ENCODE data around the gene PRKCZ.

Gene PRKCZ

GRCh38 chr1:2128189-2128901 is 78.1 kb downstream of the PRKCZ start:
- H3K9me3 ChIP-seq: no peaks in the 10 kb centered on the region
- no peak for DNase-seq (ENCODE audit: low spot score in 2 of 2)
- H3K4me1 ChIP-seq: peaks cover 4% of the 10 kb centered on the region
- no peak overlapping the region for H3K4me3 ChIP-seq
- in situ Hi-C loops (cut with MboI; ENCODE audit: low sequenced_read_pairs): no loop called here
- no peaks in the 10 kb centered on the region for H3K27me3 ChIP-seq (ENCODE audit: low read depth)
- no peaks in the 10 kb centered on the region for H3K36me3 ChIP-seq (replicated peaks)

- no peaks in the 10 kb centered on the region for H3K9me3 ChIP-seq
- no peak for DNase-seq (ENCODE audit: low spot score in 2 of 2)
- H3K27me3 ChIP-seq (ENCODE audit: low read depth): no peaks in the 10 kb centered on the region
- H3K4me1 ChIP-seq: peaks cover 7% of the 10 kb centered on the region
- no peaks in the 10 kb centered on the region for H3K36me3 ChIP-seq (replicated peaks)
- H3K4me3 ChIP-seq: no peak overlapping the region
- in situ Hi-C loops (cut with MboI; ENCODE audit: low sequenced_read_pairs): no loop called here
Measured at GRCh38 chr1:2129256-2129943, 79.2 kb downstream of the PRKCZ start.

GRCh38 chr1:2130156-2130555 is 79.9 kb downstream of the PRKCZ start:
- no peak for DNase-seq (ENCODE audit: low spot score in 2 of 2)
- no peaks in the 10 kb centered on the region for H3K27me3 ChIP-seq (ENCODE audit: low read depth)
- no peaks in the 10 kb centered on the region for H3K9me3 ChIP-seq
- no peaks in the 10 kb centered on the region for H3K36me3 ChIP-seq (replicated peaks)
- no peak overlapping the region for H3K4me3 ChIP-seq
- in situ Hi-C loops (cut with MboI; ENCODE audit: low sequenced_read_pairs): no loop called here
- peaks cover 7% of the 10 kb centered on the region for H3K4me1 ChIP-seq

GRCh38 chr1:2130871-2131289 is 80.7 kb downstream of the PRKCZ start:
- DNase-seq (ENCODE audit: low spot score in 2 of 2): no peak
- peaks cover 7% of the 10 kb centered on the region for H3K4me1 ChIP-seq
- no peaks in the 10 kb centered on the region for H3K27me3 ChIP-seq (ENCODE audit: low read depth)
- in situ Hi-C loops (cut with MboI; ENCODE audit: low sequenced_read_pairs): no loop called here
- H3K9me3 ChIP-seq: no peaks in the 10 kb centered on the region
- no peaks in the 10 kb centered on the region for H3K36me3 ChIP-seq (replicated peaks)
- no peak overlapping the region for H3K4me3 ChIP-seq

GRCh38 chr1:2132222-2133038 is 82.2 kb downstream of the PRKCZ start:
- peak in 1 of 2 experiments; percentile 48 for DNase-seq (ENCODE audit: low spot score in 2 of 2)
- H3K9me3 ChIP-seq: no peaks in the 10 kb centered on the region
- in situ Hi-C loops (cut with MboI; ENCODE audit: low sequenced_read_pairs): no loop called here
- H3K4me1 ChIP-seq: peaks cover 7% of the 10 kb centered on the region
- H3K27me3 ChIP-seq (ENCODE audit: low read depth): no peaks in the 10 kb centered on the region
- H3K36me3 ChIP-seq (replicated peaks): no peaks in the 10 kb centered on the region
- H3K4me3 ChIP-seq: peak overlapping the region; percentile 23

- peak; percentile 88 to 98 for DNase-seq (ENCODE audit: low spot score in 2 of 2)
- in situ Hi-C loops (cut with MboI; ENCODE audit: low sequenced_read_pairs): no loop called here
- no peaks in the 10 kb centered on the region for H3K9me3 ChIP-seq
- H3K27me3 ChIP-seq (ENCODE audit: low read depth): no peaks in the 10 kb centered on the region
- peaks cover 7% of the 10 kb centered on the region for H3K4me1 ChIP-seq
- H3K4me3 ChIP-seq: peak overlapping the region; percentile 23
- no peaks in the 10 kb centered on the region for H3K36me3 ChIP-seq (replicated peaks)
Measured at GRCh38 chr1:2133039-2133878, 83.0 kb downstream of the PRKCZ start.

GRCh38 chr1:2133879-2134215 is 83.6 kb downstream of the PRKCZ start:
- Histone ChIP-seq H3K36me3 (replicated peaks) (no peaks in the 10 kb centered on the region), H3K9me3 (no peaks in the 10 kb centered on the region), H3K27me3 (ENCODE audit: low read depth) (no peaks in the 10 kb centered on the region), H3K4me3 (peak overlapping the region; percentile 23), H3K4me1 (peaks cover 7% of the 10 kb centered on the region)
- DNase-seq (ENCODE audit: low spot score in 2 of 2): no peak
- in situ Hi-C loops (cut with MboI; ENCODE audit: low sequenced_read_pairs): no loop called here

- H3K4me3 ChIP-seq: no peak overlapping the region
- no peaks in the 10 kb centered on the region for H3K36me3 ChIP-seq (replicated peaks)
- H3K9me3 ChIP-seq: no peaks in the 10 kb centered on the region
- H3K4me1 ChIP-seq: peaks cover 7% of the 10 kb centered on the region
- DNase-seq (ENCODE audit: low spot score in 2 of 2): no peak
- in situ Hi-C loops (cut with MboI; ENCODE audit: low sequenced_read_pairs): no loop called here
- no peaks in the 10 kb centered on the region for H3K27me3 ChIP-seq (ENCODE audit: low read depth)
Measured at GRCh38 chr1:2134266-2134620, 84.0 kb downstream of the PRKCZ start.

GRCh38 chr1:2134621-2135307 is 84.6 kb downstream of the PRKCZ start:
- in situ Hi-C loops (cut with MboI; ENCODE audit: low sequenced_read_pairs): no loop called here
- Histone ChIP-seq H3K4me3 (no peak overlapping the region), H3K4me1 (peaks cover 7% of the 10 kb centered on the region), H3K36me3 (replicated peaks) (no peaks in the 10 kb centered on the region), H3K27me3 (ENCODE audit: low read depth) (no peaks in the 10 kb centered on the region), H3K9me3 (no peaks in the 10 kb centered on the region)
- no peak for DNase-seq (ENCODE audit: low spot score in 2 of 2)

- Histone ChIP-seq H3K27me3 (ENCODE audit: low read depth) (no peaks in the 10 kb centered on the region), H3K4me1 (peaks cover 7% of the 10 kb centered on the region), H3K36me3 (replicated peaks) (no peaks in the 10 kb centered on the region), H3K9me3 (no peaks in the 10 kb centered on the region), H3K4me3 (no peak overlapping the region)
- peak in 1 of 2 experiments; percentile 70 for DNase-seq (ENCODE audit: low spot score in 2 of 2)
- in situ Hi-C loops (cut with MboI; ENCODE audit: low sequenced_read_pairs): no loop called here
Measured at GRCh38 chr1:2135441-2135841, 85.2 kb downstream of the PRKCZ start.

- no peak overlapping the region for H3K4me3 ChIP-seq
- no peaks in the 10 kb centered on the region for H3K27me3 ChIP-seq (ENCODE audit: low read depth)
- H3K4me1 ChIP-seq: peaks cover 7% of the 10 kb centered on the region
- DNase-seq (ENCODE audit: low spot score in 2 of 2): no peak
- no peaks in the 10 kb centered on the region for H3K9me3 ChIP-seq
- in situ Hi-C loops (cut with MboI; ENCODE audit: low sequenced_read_pairs): no loop called here
- no peaks in the 10 kb centered on the region for H3K36me3 ChIP-seq (replicated peaks)
Measured at GRCh38 chr1:2135941-2136340, 85.7 kb downstream of the PRKCZ start.

GRCh38 chr1:2136386-2137235 is 86.4 kb downstream of the PRKCZ start:
- Histone ChIP-seq H3K4me1 (peaks cover 7% of the 10 kb centered on the region), H3K4me3 (no peak overlapping the region), H3K36me3 (replicated peaks) (no peaks in the 10 kb centered on the region), H3K9me3 (no peaks in the 10 kb centered on the region), H3K27me3 (ENCODE audit: low read depth) (no peaks in the 10 kb centered on the region)
- DNase-seq (ENCODE audit: low spot score in 2 of 2): no peak
- in situ Hi-C loops (cut with MboI; ENCODE audit: low sequenced_read_pairs): no loop called here

All from HAP-1 (cell line).